Thyroid gland (tissue), 4 donors: Measurements from ENCODE around the gene RSPH9. TPM values are rescaled to one million over a fixed set of nuclear protein-coding genes. Genes with fewer than 3 reads are reported as not detected.

Experiments used
- DNase-seq, 2 donors: peaks; one replicate each; pipeline ENCODE4 v3.0.0-alpha.2; 2019
- H3K27ac ChIP-seq, 3 donors: fragments of 200-600 bp; sonication (generic); 1 replicate in 2 of 3; 2 replicates in 1 of 3; pipeline ENCODE4 v1.5.1; 2016 to 2019; ENCODE audit warnings: mild to moderate bottlenecking in 1 of 3, moderate library complexity in 1 of 3
- H3K27me3 ChIP-seq: fragments of 200-600 bp; sonication (generic); one replicate; pipeline ENCODE4 v1.5.1; 2019
- H3K36me3 ChIP-seq, 2 donors: fragments of 200-600 bp; sonication (generic); one replicate each; pipeline ENCODE4 v1.5.1; 2016 to 2019
- H3K4me1 ChIP-seq, 2 donors: fragments of 200-600 bp; sonication (generic); one replicate each; pipeline ENCODE4 v1.5.1; 2017 to 2019
- H3K4me3 ChIP-seq, 3 donors: fragments of 200-600 bp; sonication (generic); replicated peaks in 1 of 3; 1 replicate in 2 of 3; 2 replicates in 1 of 3; pipeline ENCODE4 v1.5.1; 2016; ENCODE audit warnings: mild to moderate bottlenecking in 1 of 3
- H3K9me3 ChIP-seq: fragments of 200-600 bp; sonication (generic); one replicate; pipeline ENCODE4 v1.5.1; 2017
- CTCF ChIP-seq, 6 experiments: fragments of 200-600 bp in 3 of 6; fragments of 450-650 bp in 3 of 6; sonication (generic) in 3 of 6; IDR thresholded peaks; one replicate each; pipeline ENCODE4 v1.5.1; 2016 to 2019; ENCODE audit warnings: antibody characterized with exemption in 6 of 6, mild to moderate bottlenecking in 2 of 6, inconsistent platforms in 1 of 6, moderate library complexity in 1 of 6
- POLR2A ChIP-seq, 2 donors: fragments of 450-650 bp; IDR thresholded peaks; one replicate each; pipeline ENCODE4 v1.6.1; 2017; ENCODE audit warnings: antibody characterized with exemption in 2 of 2, mild to moderate bottlenecking in 2 of 2, moderate library complexity in 1 of 2
- WGBS, 2 donors: methylation state at CpG; one replicate each; pipeline ENCODE4 v1.1.5; 2017; 5-methylcytosine and 5-hydroxymethylcytosine counted together
- intact Hi-C: fragments of 100-400 bp; cut with DNase I; formaldehyde crosslinking; loops from one replicate; pipeline ENCODE4 v1.15.1; 2023
- total RNA-seq, 4 donors: library from RNA; depleted of rRNA; stranded (reverse); fragments of >200 nt; gene quantifications; one replicate each; pipeline ENCODE4 v1.2.3, GENCODE V29; 2016

Gene RSPH9
- total RNA-seq, 4 donors from 2014 or later, result 0.13 TPM; not detected in 3

GRCh38 chr6:43707269-43707668 is 62.4 kb downstream of the RSPH9 start:
- intact Hi-C loops, result no loop called here
- Histone ChIP-seq H3K4me1 (peaks cover 20 to 49% of the 10 kb centered on the region in 2 donors), H3K4me3 (no peak overlapping the region), H3K9me3 (no peaks in the 10 kb centered on the region), H3K36me3 (no peaks in the 10 kb centered on the region), H3K27ac (no peak overlapping the region), H3K27me3 (no peaks in the 10 kb centered on the region)
- 92 to 93% methylated on average over 7 of the region's 7 CpGs for WGBS, 2 donors
- TF ChIP-seq CTCF (IDR thresholded peaks at IDR 0.05) (no peak), POLR2A (IDR thresholded peaks at IDR 0.05) (no peak)
- no peak for DNase-seq

- WGBS, 2 donors, result 57 to 71% methylated on average over 1 of the region's 1 CpG
- Histone ChIP-seq H3K36me3 (no peaks in the 10 kb centered on the region), H3K27ac (no peak overlapping the region), H3K4me1 (peaks cover 16 to 44% of the 10 kb centered on the region in 2 donors), H3K9me3 (no peaks in the 10 kb centered on the region), H3K4me3 (no peak overlapping the region), H3K27me3 (no peaks in the 10 kb centered on the region)
- DNase-seq, result no peak
- intact Hi-C loops, result no loop called here
- no peak for TF ChIP-seq CTCF (IDR thresholded peaks at IDR 0.05)
- TF ChIP-seq POLR2A (IDR thresholded peaks at IDR 0.05), result no peak
These were observed 62.9 kb downstream of the RSPH9 start for GRCh38 chr6:43707767-43708166.

- intact Hi-C loops, result no loop called here
- Histone ChIP-seq H3K9me3 (no peaks in the 10 kb centered on the region), H3K4me1 (peaks cover 9 to 35% of the 10 kb centered on the region in 2 donors), H3K27me3 (no peaks in the 10 kb centered on the region), H3K36me3 (no peaks in the 10 kb centered on the region), H3K4me3 (no peak overlapping the region), H3K27ac (peak overlapping the region; percentile 15 to 36 (median 25))
- DNase-seq, result peak in 1 of 2 donors; percentile 9
- WGBS, 2 donors, result 59 to 70% methylated on average over 5 of the region's 5 CpGs
- no peak for TF ChIP-seq POLR2A (IDR thresholded peaks at IDR 0.05)
- no peak for TF ChIP-seq CTCF (IDR thresholded peaks at IDR 0.05)
These were observed 64.2 kb downstream of the RSPH9 start for GRCh38 chr6:43708860-43709653.

- intact Hi-C loops, result loop anchor here (5.0 kb wide), 1 partner anchor 48 kb away; no protein-coding TSS in a partner anchor
- no peak overlapping the region for H3K4me3 ChIP-seq
- 82 to 89% methylated on average over 7 of the region's 7 CpGs for WGBS, 2 donors
- TF ChIP-seq POLR2A (IDR thresholded peaks at IDR 0.05) (no peak), CTCF (IDR thresholded peaks at IDR 0.05) (no peak)
- H3K9me3 ChIP-seq, result no peaks in the 10 kb centered on the region
- H3K27ac ChIP-seq, result peak overlapping the region; percentile 4 to 36 (median 25)
- no peaks in the 10 kb centered on the region for H3K27me3 ChIP-seq
- no peaks in the 10 kb centered on the region for H3K36me3 ChIP-seq
- peaks cover 9 to 31% of the 10 kb centered on the region in 2 donors for H3K4me1 ChIP-seq
- DNase-seq, result no peak
These were observed 64.9 kb downstream of the RSPH9 start for GRCh38 chr6:43709654-43710303.

- Histone ChIP-seq H3K4me3 (no peak overlapping the region), H3K27me3 (no peaks in the 10 kb centered on the region), H3K9me3 (no peaks in the 10 kb centered on the region), H3K27ac (no peak overlapping the region), H3K36me3 (no peaks in the 10 kb centered on the region), H3K4me1 (peaks cover 3 to 24% of the 10 kb centered on the region in 2 donors)
- no peak for TF ChIP-seq CTCF (IDR thresholded peaks at IDR 0.05)
- no peak for TF ChIP-seq POLR2A (IDR thresholded peaks at IDR 0.05)
- intact Hi-C loops, result loop anchor here (5.0 kb wide), 1 partner anchor 47 kb away; no protein-coding TSS in a partner anchor
- DNase-seq, result no peak
- WGBS, 2 donors, result 75 to 83% methylated on average over 4 of the region's 4 CpGs
These were observed 65.7 kb downstream of the RSPH9 start for GRCh38 chr6:43710576-43710975.
